CD14-positive monocyte (primary cell): Measurements from ENCODE around the gene FRMD4A. TPM values are rescaled to one million over a fixed set of nuclear protein-coding genes. Genes with fewer than 3 reads are reported as not detected.
"Not testable (repeated sequence)": the region's sequence is repeated elsewhere in the genome, so short reads cannot be mapped to it uniquely, and the experiment has no call there.

Source experiments
- DNase-seq, 3 donors: peaks; one replicate each; pipeline ENCODE4 v3.0.0-alpha.2; 2011 to 2022
- H2AFZ ChIP-seq: 2 replicates; pipeline ENCODE4 v1.6.0; 2012; ENCODE audit warnings: mild to moderate bottlenecking, low read depth, low read length, inconsistent platforms; ENCODE audit not compliant: insufficient read depth, poor library complexity, severe bottlenecking
- H3K27ac ChIP-seq, 2 donors: 1 replicate in 1 of 2; 2 replicates in 1 of 2; pipeline ENCODE4 v1.5.1; 2012 to 2013; ENCODE audit warnings: low read length in 2 of 2, control low read depth in 1 of 2, inconsistent platforms in 1 of 2, low read depth in 1 of 2, mild to moderate bottlenecking in 1 of 2
- H3K27me3 ChIP-seq, 2 donors: one replicate each; pipeline versions ENCODE4 v1.6.0 to v1.6.1; 2011 to 2013; ENCODE audit warnings: low read length in 2 of 2; ENCODE audit not compliant: control insufficient read depth in 2 of 2, insufficient read depth in 2 of 2
- H3K36me3 ChIP-seq, 2 donors: replicated peaks in 1 of 2; 1 replicate in 1 of 2; 2 replicates in 1 of 2; pipeline versions ENCODE4 v1.5.1 to v1.6.1; 2012 to 2013; ENCODE audit warnings: low read length in 2 of 2, control low read depth in 1 of 2, inconsistent platforms in 1 of 2, mild to moderate bottlenecking in 1 of 2; ENCODE audit not compliant: insufficient read depth in 2 of 2, control insufficient read depth in 1 of 2
- H3K4me1 ChIP-seq, 2 donors: 1 replicate in 1 of 2; 2 replicates in 1 of 2; pipeline versions ENCODE4 v1.5.1 to v1.6.1; 2012 to 2013; ENCODE audit warnings: low read length in 2 of 2, control low read depth in 1 of 2, inconsistent platforms in 1 of 2, mild to moderate bottlenecking in 1 of 2, moderate library complexity in 1 of 2; ENCODE audit not compliant: insufficient read depth in 2 of 2, control insufficient read depth in 1 of 2
- H3K4me2 ChIP-seq: replicated peaks from 2 replicates; pipeline ENCODE3; 2012; ENCODE audit warnings: low read length, moderate library complexity, mild to moderate bottlenecking; ENCODE audit not compliant: poor library complexity, severe bottlenecking; ENCODE audit errors: extremely low read depth
- H3K4me3 ChIP-seq, 3 experiments: fragments of 200-600 bp in 1 of 3; sonication (generic) in 1 of 3; replicated peaks in 1 of 3; 1 replicate in 2 of 3; 2 replicates in 1 of 3; pipeline ENCODE4 v1.5.1; 2011 to 2013; ENCODE audit warnings: low read length in 3 of 3, mild to moderate bottlenecking in 3 of 3, control low read depth in 2 of 3, low read depth in 2 of 3, inconsistent platforms in 1 of 3, moderate library complexity in 1 of 3
- H3K79me2 ChIP-seq: 2 replicates; pipeline ENCODE4 v1.6.0; 2012; ENCODE audit warnings: mild to moderate bottlenecking, control low read depth, inconsistent platforms, low read length, moderate library complexity; ENCODE audit not compliant: insufficient read depth
- H3K9ac ChIP-seq: 2 replicates; pipeline ENCODE4 v1.6.0; 2017; ENCODE audit warnings: low read length, mild to moderate bottlenecking; ENCODE audit not compliant: insufficient read depth, poor library complexity, severe bottlenecking
- H3K9me3 ChIP-seq, 2 donors: replicated peaks in 1 of 2; 1 replicate in 1 of 2; 2 replicates in 1 of 2; pipeline versions ENCODE4 v1.5.1 to v1.6.1; 2012 to 2013; ENCODE audit warnings: low read length in 2 of 2, control low read depth in 1 of 2; ENCODE audit not compliant: control insufficient read depth in 1 of 2, insufficient read depth in 1 of 2
- H4K20me1 ChIP-seq: 2 replicates; pipeline ENCODE4 v1.6.0; 2012; ENCODE audit warnings: mild to moderate bottlenecking, low read length, control low read depth, moderate library complexity; ENCODE audit not compliant: insufficient read depth
- H3K27ac Mint-ChIP-seq, 7 donors: one replicate each; pipeline ENCODE4 v1.8.0; 2020; ENCODE audit warnings: mild to moderate bottlenecking in 7 of 7, mixed read lengths in 7 of 7, moderate library complexity in 6 of 7, inconsistent platforms in 2 of 7
- H3K27me3 Mint-ChIP-seq, 3 donors: one replicate each; pipeline ENCODE4 v1.8.0; 2021 to 2022; ENCODE audit warnings: low read depth in 3 of 3, mild to moderate bottlenecking in 3 of 3, mixed read lengths in 3 of 3, moderate library complexity in 3 of 3, inconsistent platforms in 1 of 3
- H3K36me3 Mint-ChIP-seq, 2 donors: one replicate each; pipeline ENCODE4 v1.8.0; 2020; ENCODE audit warnings: mixed read lengths in 2 of 2, inconsistent platforms in 1 of 2, mild to moderate bottlenecking in 1 of 2
- H3K4me1 Mint-ChIP-seq: one replicate; pipeline ENCODE4 v1.8.0; 2020; ENCODE audit warnings: mild to moderate bottlenecking, mixed read lengths
- H3K4me3 Mint-ChIP-seq, 2 donors: one replicate each; pipeline ENCODE4 v1.8.0; 2020; ENCODE audit warnings: mild to moderate bottlenecking in 2 of 2, mixed read lengths in 2 of 2, moderate library complexity in 1 of 2
- H3K9me3 Mint-ChIP-seq, 7 donors: one replicate each; pipeline ENCODE4 v1.8.0; 2020 to 2022; ENCODE audit warnings: mixed read lengths in 7 of 7, mild to moderate bottlenecking in 6 of 7, moderate library complexity in 6 of 7, inconsistent platforms in 2 of 7
- CTCF ChIP-seq: fragments of 200-600 bp; IDR thresholded peaks from one replicate; pipeline ENCODE4 v1.8.0; 2022; ENCODE audit warnings: antibody characterized with exemption, mild to moderate bottlenecking
- WGBS: methylation state at CpG from one replicate; pipeline ENCODE4 v1.1.5; 2013; ENCODE audit warnings: missing lambda C conversion rate; ENCODE audit not compliant: insufficient coverage; 5-methylcytosine and 5-hydroxymethylcytosine counted together
- intact Hi-C, 2 donors: fragments of 100-400 bp; cut with micrococcal nuclease; formaldehyde crosslinking; loops; one replicate each; pipeline versions ENCODE4 v1.15.0 to v1.15.1; 2023
- polyA plus RNA-seq, 3 donors: library from polyadenylated mRNA; depleted of rRNA in 1 of 3; unstranded in 2 of 3; stranded (reverse) in 1 of 3; fragments of 300-500 nt in 2 of 3; fragments of >200 nt in 1 of 3; fragmentation: Illumina TruSeq in 2 of 3; gene quantifications; 1 replicate in 2 of 3; 2 replicates in 1 of 3; pipeline ENCODE4 v1.2.3, GENCODE V29; 2012 to 2021

Gene FRMD4A
- polyA plus RNA-seq, 3 donors, result 0.12 TPM; not detected in 2

- H3K27ac Mint-ChIP-seq, result no peak overlapping the region
- H3K4me3 Mint-ChIP-seq, result no peak overlapping the region
- no peak overlapping the region for H3K9ac ChIP-seq
- H3K27ac ChIP-seq, result no peak overlapping the region
- H3K27me3 Mint-ChIP-seq, result peaks cover 15 to 37% (median 17%) of the 10 kb centered on the region in 3 donors
- no peaks in the 10 kb centered on the region for H3K36me3 Mint-ChIP-seq
- 96% methylated on average over 2 of the region's 3 CpGs for WGBS
- no peak for TF ChIP-seq CTCF
- H3K4me3 ChIP-seq, result no peak overlapping the region
- no peaks in the 10 kb centered on the region for H3K36me3 ChIP-seq
- intact Hi-C loops, result no loop called here
- H3K9me3 ChIP-seq, result no peaks in the 10 kb centered on the region
- peaks cover 27% of the 10 kb centered on the region for H3K4me1 Mint-ChIP-seq
- H3K4me1 ChIP-seq, result peaks cover 0 to 10% of the 10 kb centered on the region in 2 donors
- H3K27me3 ChIP-seq, result peaks cover 12 to 18% of the 10 kb centered on the region in 2 donors
- no peak overlapping the region for H2AFZ ChIP-seq
- no peak overlapping the region for H3K4me2 ChIP-seq
- no peaks in the 10 kb centered on the region for H3K9me3 Mint-ChIP-seq
- DNase-seq, result no peak
- H4K20me1 ChIP-seq, result no peaks in the 10 kb centered on the region
- no peaks in the 10 kb centered on the region for H3K79me2 ChIP-seq
These were observed 408.8 kb downstream of the FRMD4A start for GRCh38 chr10:13921941-13922340.

- H3K4me2 ChIP-seq, H3K9ac ChIP-seq, H3K4me3 ChIP-seq, H2AFZ ChIP-seq, H3K9me3 ChIP-seq, H3K27ac Mint-ChIP-seq, H4K20me1 ChIP-seq, H3K4me1 ChIP-seq, H3K4me3 Mint-ChIP-seq, H3K36me3 Mint-ChIP-seq, H3K9me3 Mint-ChIP-seq, intact Hi-C loops, H3K36me3 ChIP-seq, H3K79me2 ChIP-seq, H3K27ac ChIP-seq, DNase-seq: not testable (repeated sequence)
- WGBS, result 100% methylated on average over 1 of the region's 3 CpGs
- peaks cover 28% of the 10 kb centered on the region for H3K4me1 Mint-ChIP-seq
- peaks cover 13 to 32% (median 14%) of the 10 kb centered on the region in 3 donors for H3K27me3 Mint-ChIP-seq
- peaks cover 5 to 11% of the 10 kb centered on the region in 2 donors for H3K27me3 ChIP-seq
These were observed 409.6 kb downstream of the FRMD4A start for GRCh38 chr10:13921131-13921530.
